Fibroblast of lung (primary cell): ENCODE measurements around the gene AGTPBP1.

Source experiments
- EZH2 ChIP-seq: IDR thresholded peaks from 2 replicates; pipeline ENCODE4 v1.5.1; 2012; ENCODE audit warnings: low read length, control low read depth, mild to moderate bottlenecking; ENCODE audit errors: missing control alignments
- TF ChIP-seq, protein P1 (sequence below), 2 donors: IDR thresholded peaks in 1 of 2; conservative IDR thresholded peaks in 1 of 2; 1 replicate in 1 of 2; 2 replicates in 1 of 2; pipeline ENCODE4 v1.5.1; 2011 to 2012; ENCODE audit warnings: low read length in 2 of 2, control low read depth in 1 of 2, inconsistent platforms in 1 of 2, low read depth in 1 of 2, mild to moderate bottlenecking in 1 of 2

DNA sequence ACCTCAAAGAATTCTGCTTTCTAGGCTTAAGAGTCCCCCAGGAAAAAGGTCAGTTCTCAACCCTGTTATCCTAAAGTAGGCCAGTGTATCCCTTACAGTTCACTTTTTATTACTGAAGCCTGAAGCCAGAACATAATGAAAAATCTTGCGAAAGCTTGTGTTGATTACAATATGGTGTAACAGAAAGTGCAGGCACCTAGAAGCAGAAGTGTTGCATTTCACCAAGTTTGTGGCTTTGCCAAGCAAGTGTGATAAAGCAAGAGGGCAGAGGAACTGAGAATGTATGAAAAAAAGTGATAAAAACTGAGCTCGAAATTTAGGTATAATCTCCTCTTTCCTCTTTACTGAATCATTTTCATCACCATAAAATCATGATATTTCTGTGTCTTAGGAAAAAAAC is 26.2 kb downstream of the AGTPBP1 start:
- TF ChIP-seq, protein P1, sequence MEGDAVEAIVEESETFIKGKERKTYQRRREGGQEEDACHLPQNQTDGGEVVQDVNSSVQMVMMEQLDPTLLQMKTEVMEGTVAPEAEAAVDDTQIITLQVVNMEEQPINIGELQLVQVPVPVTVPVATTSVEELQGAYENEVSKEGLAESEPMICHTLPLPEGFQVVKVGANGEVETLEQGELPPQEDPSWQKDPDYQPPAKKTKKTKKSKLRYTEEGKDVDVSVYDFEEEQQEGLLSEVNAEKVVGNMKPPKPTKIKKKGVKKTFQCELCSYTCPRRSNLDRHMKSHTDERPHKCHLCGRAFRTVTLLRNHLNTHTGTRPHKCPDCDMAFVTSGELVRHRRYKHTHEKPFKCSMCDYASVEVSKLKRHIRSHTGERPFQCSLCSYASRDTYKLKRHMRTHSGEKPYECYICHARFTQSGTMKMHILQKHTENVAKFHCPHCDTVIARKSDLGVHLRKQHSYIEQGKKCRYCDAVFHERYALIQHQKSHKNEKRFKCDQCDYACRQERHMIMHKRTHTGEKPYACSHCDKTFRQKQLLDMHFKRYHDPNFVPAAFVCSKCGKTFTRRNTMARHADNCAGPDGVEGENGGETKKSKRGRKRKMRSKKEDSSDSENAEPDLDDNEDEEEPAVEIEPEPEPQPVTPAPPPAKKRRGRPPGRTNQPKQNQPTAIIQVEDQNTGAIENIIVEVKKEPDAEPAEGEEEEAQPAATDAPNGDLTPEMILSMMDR (conservative IDR thresholded peaks at IDR 0.05 in 1 of 2, IDR thresholded peaks at IDR 0.05 in 1 of 2; ENCODE audit: low read depth in 1 of 2, low read length in 2 of 2), result no peak
- no peak for TF ChIP-seq EZH2
